GM23338 (cell line): Measurements from ENCODE around the gene GNB1. TPM values are rescaled to one million over a fixed set of nuclear protein-coding genes. Genes with fewer than 3 reads are reported as not detected.

Experiments
- ATAC-seq: fragments of 200-7000 bp; cut with Tn5 transposase; 3 replicates; pipeline ENCODE4 v1.9.1; 2020
- DNase-seq: peaks from one replicate; pipeline ENCODE4 v3.0.0-alpha.2; 2015; ENCODE audit warnings: low spot score
- H2AFZ ChIP-seq: fragments of 200-600 bp; sonication (generic); 2 replicates; pipeline ENCODE4 v1.8.0; 2016; ENCODE audit warnings: antibody characterized with exemption, mild to moderate bottlenecking, moderate library complexity
- H3F3A ChIP-seq: fragments of 200-600 bp; sonication (generic); replicated peaks from 2 replicates; pipeline ENCODE4 v1.8.0; 2017; ENCODE audit warnings: antibody characterized with exemption, mixed run types, low read depth
- H3K27ac ChIP-seq: fragments of 200-600 bp; sonication (generic); 2 replicates; pipeline ENCODE4 v1.6.1; 2016; ENCODE audit warnings: low read depth
- H3K27me3 ChIP-seq: fragments of 200-600 bp; sonication (generic); 2 replicates; pipeline ENCODE4 v1.8.0; 2016; ENCODE audit warnings: mild to moderate bottlenecking, mixed run types, moderate library complexity; ENCODE audit not compliant: insufficient read depth
- H3K36me3 ChIP-seq: fragments of 200-600 bp; sonication (generic); 2 replicates; pipeline ENCODE4 v1.8.0; 2016; ENCODE audit warnings: mild to moderate bottlenecking; ENCODE audit not compliant: insufficient read depth
- H3K4me1 ChIP-seq: fragments of 200-600 bp; sonication (generic); 2 replicates; pipeline ENCODE4 v1.8.0; 2016; ENCODE audit warnings: mild to moderate bottlenecking, moderate library complexity; ENCODE audit not compliant: insufficient read depth
- H3K4me2 ChIP-seq: fragments of 200-600 bp; sonication (generic); 2 replicates; pipeline ENCODE4 v1.7.1; 2017; ENCODE audit warnings: mixed run types
- H3K4me3 ChIP-seq: fragments of 200-600 bp; sonication (generic); 2 replicates; pipeline ENCODE4 v1.6.1; 2016; ENCODE audit warnings: mixed run types
- H3K79me2 ChIP-seq: fragments of 200-600 bp; sonication (generic); replicated peaks from 2 replicates; pipeline ENCODE4 v1.8.0; 2017; ENCODE audit warnings: mild to moderate bottlenecking; ENCODE audit not compliant: insufficient read depth
- H3K9me2 ChIP-seq: fragments of 200-600 bp; sonication (generic); 2 replicates; pipeline ENCODE4 v1.8.0; 2017; ENCODE audit not compliant: insufficient read depth
- H4K20me1 ChIP-seq: fragments of 200-600 bp; sonication (generic); replicated peaks from 2 replicates; pipeline ENCODE4 v1.8.0; 2017; ENCODE audit warnings: mild to moderate bottlenecking; ENCODE audit not compliant: insufficient read depth
- H3K27ac Mint-ChIP-seq: 2 replicates; pipeline ENCODE4 v1.8.0; 2020; ENCODE audit warnings: inconsistent platforms, mild to moderate bottlenecking, moderate library complexity, mixed read lengths
- H3K27me3 Mint-ChIP-seq: 3 replicates; pipeline ENCODE4 v1.8.0; 2022; ENCODE audit warnings: low read depth, mild to moderate bottlenecking, moderate library complexity, mixed read lengths, inconsistent platforms; ENCODE audit not compliant: insufficient read depth, poor library complexity
- H3K36me3 Mint-ChIP-seq: 3 replicates; pipeline ENCODE4 v1.8.0; 2021; ENCODE audit warnings: low read depth, mild to moderate bottlenecking, inconsistent platforms, moderate library complexity, mixed read lengths
- H3K4me1 Mint-ChIP-seq: 3 replicates; pipeline ENCODE4 v1.8.0; 2020; ENCODE audit warnings: mild to moderate bottlenecking, inconsistent platforms, mixed read lengths
- H3K4me3 Mint-ChIP-seq: 3 replicates; pipeline ENCODE4 v1.8.0; 2021; ENCODE audit warnings: moderate library complexity, mild to moderate bottlenecking, inconsistent platforms, mixed read lengths
- H3K9me3 Mint-ChIP-seq: 3 replicates; pipeline ENCODE4 v1.8.0; 2020; ENCODE audit warnings: moderate library complexity, mild to moderate bottlenecking, inconsistent platforms, mixed read lengths
- CREB1 ChIP-seq: fragments of 250-450 bp; sonication (Bioruptor Pico); IDR thresholded peaks from 2 replicates; pipeline ENCODE4 v1.5.0; 2020; ENCODE audit warnings: low read depth, mild to moderate bottlenecking, moderate library complexity
- EZH2 ChIP-seq: fragments of 200-600 bp; sonication (generic); IDR thresholded peaks from one replicate; pipeline ENCODE4 v1.8.0; 2017; ENCODE audit warnings: antibody characterized with exemption, mild to moderate bottlenecking, low read depth; ENCODE audit not compliant: unreplicated experiment
- NANOG ChIP-seq: IDR thresholded peaks from 2 replicates; pipeline ENCODE4 v1.6.1; 2016; ENCODE audit warnings: antibody characterized with exemption, borderline replicate concordance
- ZNF114 ChIP-seq: fragments of 250-450 bp; sonication (Bioruptor Pico); IDR thresholded peaks from 2 replicates; pipeline ENCODE4 v1.5.0; 2020; ENCODE audit warnings: mild to moderate bottlenecking, moderate library complexity
- ZNF331 ChIP-seq: fragments of 250-450 bp; sonication (Bioruptor Pico); IDR thresholded peaks from 2 replicates; pipeline ENCODE4 v1.5.0; 2020; ENCODE audit warnings: low read depth, mild to moderate bottlenecking, moderate library complexity
- polyA plus RNA-seq: library from polyadenylated mRNA; unstranded; fragments of >200 nt; fragmentation: Nextera tagmentation; extraction: Ambion mirVana; gene quantifications from 2 replicates; pipeline ENCODE4 v1.2.1, GENCODE V29; 2016
- total RNA-seq: library from RNA; depleted of rRNA; stranded (reverse); fragments of >200 nt; shearing (Covaris generic); gene quantifications from 2 replicates; pipeline ENCODE4 v1.2.3, GENCODE V29; 2014
- TF ChIP-seq, protein P1 (sequence below): IDR thresholded peaks from 2 replicates; pipeline ENCODE4 v1.6.1; 2016; ENCODE audit warnings: antibody characterized with exemption
- TF ChIP-seq, protein P2 (sequence below): fragments of 250-450 bp; sonication (Bioruptor Pico); IDR thresholded peaks from 2 replicates; pipeline ENCODE4 v1.5.0; 2020; ENCODE audit warnings: mild to moderate bottlenecking, moderate library complexity
- TF ChIP-seq, protein P3 (sequence below), 2 experiments: fragments of 200-600 bp in 1 of 2; sonication (generic) in 1 of 2; conservative IDR thresholded peaks; 2 replicates each; pipeline versions ENCODE4 v1.5.1 to v1.6.1; 2016 to 2017; ENCODE audit warnings: antibody characterized with exemption in 2 of 2, low read depth in 2 of 2, mild to moderate bottlenecking in 2 of 2, moderate library complexity in 1 of 2

The GNB1 gene
- total and polyA plus RNA-seq, 2 experiments from 2014 or later: 65.4 to 138 TPM

DNA sequence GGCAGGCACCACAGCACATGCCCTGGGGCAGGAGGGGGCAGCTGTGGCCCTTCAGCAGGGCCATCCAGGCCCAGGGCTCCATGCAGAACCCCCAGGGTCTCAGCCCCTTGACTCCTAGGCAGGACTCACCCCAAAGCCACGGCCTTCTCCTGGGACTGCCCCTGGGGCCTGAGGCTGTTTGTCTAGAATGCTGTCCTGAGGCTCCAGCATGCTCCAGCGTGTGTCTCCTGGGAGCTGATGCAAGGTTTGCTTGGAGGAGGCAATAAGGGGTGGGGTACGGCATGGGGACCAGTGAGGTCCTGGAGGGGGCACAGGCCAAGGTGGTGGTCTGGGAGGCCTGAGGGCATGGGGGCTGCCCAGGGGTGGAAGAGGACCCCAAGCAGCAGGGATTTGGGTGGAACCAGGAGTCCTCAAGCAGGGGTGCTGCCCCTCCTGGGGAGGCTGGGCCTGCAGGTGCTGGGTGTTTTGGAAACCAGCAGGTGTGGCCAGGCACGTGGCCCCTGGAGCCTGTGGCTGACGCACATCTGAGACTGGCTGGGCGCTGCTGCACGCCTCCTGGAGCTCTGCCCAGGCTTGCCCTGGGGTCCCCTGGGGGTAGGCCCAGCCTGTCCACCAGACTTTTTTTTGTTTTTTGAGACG lies 16.3 kb upstream of the GNB1 start:
- no peaks in the 10 kb centered on the region for H3K27me3 ChIP-seq
- ATAC-seq: no peak
- TF ChIP-seq, protein P1, sequence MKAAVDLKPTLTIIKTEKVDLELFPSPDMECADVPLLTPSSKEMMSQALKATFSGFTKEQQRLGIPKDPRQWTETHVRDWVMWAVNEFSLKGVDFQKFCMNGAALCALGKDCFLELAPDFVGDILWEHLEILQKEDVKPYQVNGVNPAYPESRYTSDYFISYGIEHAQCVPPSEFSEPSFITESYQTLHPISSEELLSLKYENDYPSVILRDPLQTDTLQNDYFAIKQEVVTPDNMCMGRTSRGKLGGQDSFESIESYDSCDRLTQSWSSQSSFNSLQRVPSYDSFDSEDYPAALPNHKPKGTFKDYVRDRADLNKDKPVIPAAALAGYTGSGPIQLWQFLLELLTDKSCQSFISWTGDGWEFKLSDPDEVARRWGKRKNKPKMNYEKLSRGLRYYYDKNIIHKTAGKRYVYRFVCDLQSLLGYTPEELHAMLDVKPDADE: no peak
- no peak for TF ChIP-seq ZNF331
- TF ChIP-seq, protein P2, sequence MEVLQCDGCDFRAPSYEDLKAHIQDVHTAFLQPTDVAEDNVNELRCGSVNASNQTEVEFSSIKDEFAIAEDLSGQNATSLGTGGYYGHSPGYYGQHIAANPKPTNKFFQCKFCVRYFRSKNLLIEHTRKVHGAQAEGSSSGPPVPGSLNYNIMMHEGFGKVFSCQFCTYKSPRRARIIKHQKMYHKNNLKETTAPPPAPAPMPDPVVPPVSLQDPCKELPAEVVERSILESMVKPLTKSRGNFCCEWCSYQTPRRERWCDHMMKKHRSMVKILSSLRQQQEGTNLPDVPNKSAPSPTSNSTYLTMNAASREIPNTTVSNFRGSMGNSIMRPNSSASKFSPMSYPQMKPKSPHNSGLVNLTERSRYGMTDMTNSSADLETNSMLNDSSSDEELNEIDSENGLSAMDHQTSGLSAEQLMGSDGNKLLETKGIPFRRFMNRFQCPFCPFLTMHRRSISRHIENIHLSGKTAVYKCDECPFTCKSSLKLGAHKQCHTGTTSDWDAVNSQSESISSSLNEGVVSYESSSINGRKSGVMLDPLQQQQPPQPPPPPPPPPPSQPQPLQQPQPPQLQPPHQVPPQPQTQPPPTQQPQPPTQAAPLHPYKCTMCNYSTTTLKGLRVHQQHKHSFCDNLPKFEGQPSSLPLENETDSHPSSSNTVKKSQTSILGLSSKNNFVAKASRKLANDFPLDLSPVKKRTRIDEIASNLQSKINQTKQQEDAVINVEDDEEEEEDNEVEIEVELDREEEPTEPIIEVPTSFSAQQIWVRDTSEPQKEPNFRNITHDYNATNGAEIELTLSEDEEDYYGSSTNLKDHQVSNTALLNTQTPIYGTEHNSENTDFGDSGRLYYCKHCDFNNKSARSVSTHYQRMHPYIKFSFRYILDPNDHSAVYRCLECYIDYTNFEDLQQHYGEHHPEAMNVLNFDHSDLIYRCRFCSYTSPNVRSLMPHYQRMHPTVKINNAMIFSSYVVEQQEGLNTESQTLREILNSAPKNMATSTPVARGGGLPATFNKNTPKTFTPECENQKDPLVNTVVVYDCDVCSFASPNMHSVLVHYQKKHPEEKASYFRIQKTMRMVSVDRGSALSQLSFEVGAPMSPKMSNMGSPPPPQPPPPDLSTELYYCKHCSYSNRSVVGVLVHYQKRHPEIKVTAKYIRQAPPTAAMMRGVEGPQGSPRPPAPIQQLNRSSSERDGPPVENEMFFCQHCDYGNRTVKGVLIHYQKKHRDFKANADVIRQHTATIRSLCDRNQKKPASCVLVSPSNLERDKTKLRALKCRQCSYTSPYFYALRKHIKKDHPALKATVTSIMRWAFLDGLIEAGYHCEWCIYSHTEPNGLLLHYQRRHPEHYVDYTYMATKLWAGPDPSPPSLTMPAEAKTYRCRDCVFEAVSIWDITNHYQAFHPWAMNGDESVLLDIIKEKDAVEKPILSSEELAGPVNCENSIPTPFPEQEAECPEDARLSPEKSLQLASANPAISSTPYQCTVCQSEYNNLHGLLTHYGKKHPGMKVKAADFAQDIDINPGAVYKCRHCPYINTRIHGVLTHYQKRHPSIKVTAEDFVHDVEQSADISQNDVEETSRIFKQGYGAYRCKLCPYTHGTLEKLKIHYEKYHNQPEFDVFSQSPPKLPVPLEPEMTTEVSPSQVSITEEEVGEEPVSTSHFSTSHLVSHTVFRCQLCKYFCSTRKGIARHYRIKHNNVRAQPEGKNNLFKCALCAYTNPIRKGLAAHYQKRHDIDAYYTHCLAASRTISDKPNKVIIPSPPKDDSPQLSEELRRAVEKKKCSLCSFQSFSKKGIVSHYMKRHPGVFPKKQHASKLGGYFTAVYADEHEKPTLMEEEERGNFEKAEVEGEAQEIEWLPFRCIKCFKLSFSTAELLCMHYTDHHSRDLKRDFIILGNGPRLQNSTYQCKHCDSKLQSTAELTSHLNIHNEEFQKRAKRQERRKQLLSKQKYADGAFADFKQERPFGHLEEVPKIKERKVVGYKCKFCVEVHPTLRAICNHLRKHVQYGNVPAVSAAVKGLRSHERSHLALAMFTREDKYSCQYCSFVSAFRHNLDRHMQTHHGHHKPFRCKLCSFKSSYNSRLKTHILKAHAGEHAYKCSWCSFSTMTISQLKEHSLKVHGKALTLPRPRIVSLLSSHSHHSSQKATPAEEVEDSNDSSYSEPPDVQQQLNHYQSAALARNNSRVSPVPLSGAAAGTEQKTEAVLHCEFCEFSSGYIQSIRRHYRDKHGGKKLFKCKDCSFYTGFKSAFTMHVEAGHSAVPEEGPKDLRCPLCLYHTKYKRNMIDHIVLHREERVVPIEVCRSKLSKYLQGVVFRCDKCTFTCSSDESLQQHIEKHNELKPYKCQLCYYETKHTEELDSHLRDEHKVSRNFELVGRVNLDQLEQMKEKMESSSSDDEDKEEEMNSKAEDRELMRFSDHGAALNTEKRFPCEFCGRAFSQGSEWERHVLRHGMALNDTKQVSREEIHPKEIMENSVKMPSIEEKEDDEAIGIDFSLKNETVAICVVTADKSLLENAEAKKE (CRISPR knock-in tag): no peak
- no peak for TF ChIP-seq EZH2
- TF ChIP-seq NANOG: no peak
- TF ChIP-seq CREB1 (CRISPR knock-in tag): no peak
- no peak for TF ChIP-seq ZNF114 (CRISPR knock-in tag)
- TF ChIP-seq, protein P3, sequence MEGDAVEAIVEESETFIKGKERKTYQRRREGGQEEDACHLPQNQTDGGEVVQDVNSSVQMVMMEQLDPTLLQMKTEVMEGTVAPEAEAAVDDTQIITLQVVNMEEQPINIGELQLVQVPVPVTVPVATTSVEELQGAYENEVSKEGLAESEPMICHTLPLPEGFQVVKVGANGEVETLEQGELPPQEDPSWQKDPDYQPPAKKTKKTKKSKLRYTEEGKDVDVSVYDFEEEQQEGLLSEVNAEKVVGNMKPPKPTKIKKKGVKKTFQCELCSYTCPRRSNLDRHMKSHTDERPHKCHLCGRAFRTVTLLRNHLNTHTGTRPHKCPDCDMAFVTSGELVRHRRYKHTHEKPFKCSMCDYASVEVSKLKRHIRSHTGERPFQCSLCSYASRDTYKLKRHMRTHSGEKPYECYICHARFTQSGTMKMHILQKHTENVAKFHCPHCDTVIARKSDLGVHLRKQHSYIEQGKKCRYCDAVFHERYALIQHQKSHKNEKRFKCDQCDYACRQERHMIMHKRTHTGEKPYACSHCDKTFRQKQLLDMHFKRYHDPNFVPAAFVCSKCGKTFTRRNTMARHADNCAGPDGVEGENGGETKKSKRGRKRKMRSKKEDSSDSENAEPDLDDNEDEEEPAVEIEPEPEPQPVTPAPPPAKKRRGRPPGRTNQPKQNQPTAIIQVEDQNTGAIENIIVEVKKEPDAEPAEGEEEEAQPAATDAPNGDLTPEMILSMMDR (conservative IDR thresholded peaks at IDR 0.05; ENCODE audit: low read depth in 2 of 2): no peak
- no peak overlapping the region for H3K4me2 ChIP-seq
- no peaks in the 10 kb centered on the region for H3K36me3 ChIP-seq
- no peak overlapping the region for H3K27ac Mint-ChIP-seq
- peaks cover 11% of the 10 kb centered on the region for H3K27me3 Mint-ChIP-seq
- peaks cover 14% of the 10 kb centered on the region for H3K4me1 Mint-ChIP-seq
- no peak overlapping the region for H3K27ac ChIP-seq
- H3K79me2 ChIP-seq: no peaks in the 10 kb centered on the region
- no peak overlapping the region for H2AFZ ChIP-seq
- H3K36me3 Mint-ChIP-seq: no peaks in the 10 kb centered on the region; the same call in 1 of the 3 replicates
- no peak for DNase-seq
- no peak overlapping the region for H3K4me3 Mint-ChIP-seq
- no peaks in the 10 kb centered on the region for H3K9me3 Mint-ChIP-seq
- peaks cover 5% of the 10 kb centered on the region; the same call in 1 of the 2 replicates for H3K4me1 ChIP-seq
- no peaks in the 10 kb centered on the region for H4K20me1 ChIP-seq
- H3K4me3 ChIP-seq: no peak overlapping the region
- H3K9me2 ChIP-seq: no peaks in the 10 kb centered on the region
- 0 out of 2 replicates have a peak, but pooled peaks cover 2% of the 10 kb centered on the region for H3F3A ChIP-seq
